GM12872 (cell line): Measurements from ENCODE around the gene ZNF546.

ENCODE experiments used
- TF ChIP-seq, protein P1 (sequence below): IDR thresholded peaks from 3 replicates; pipeline ENCODE4 v1.5.1; 2011; ENCODE audit warnings: low read depth, mild to moderate bottlenecking, low read length, moderate library complexity; ENCODE audit not compliant: insufficient read depth

The ZNF546 gene

DNA sequence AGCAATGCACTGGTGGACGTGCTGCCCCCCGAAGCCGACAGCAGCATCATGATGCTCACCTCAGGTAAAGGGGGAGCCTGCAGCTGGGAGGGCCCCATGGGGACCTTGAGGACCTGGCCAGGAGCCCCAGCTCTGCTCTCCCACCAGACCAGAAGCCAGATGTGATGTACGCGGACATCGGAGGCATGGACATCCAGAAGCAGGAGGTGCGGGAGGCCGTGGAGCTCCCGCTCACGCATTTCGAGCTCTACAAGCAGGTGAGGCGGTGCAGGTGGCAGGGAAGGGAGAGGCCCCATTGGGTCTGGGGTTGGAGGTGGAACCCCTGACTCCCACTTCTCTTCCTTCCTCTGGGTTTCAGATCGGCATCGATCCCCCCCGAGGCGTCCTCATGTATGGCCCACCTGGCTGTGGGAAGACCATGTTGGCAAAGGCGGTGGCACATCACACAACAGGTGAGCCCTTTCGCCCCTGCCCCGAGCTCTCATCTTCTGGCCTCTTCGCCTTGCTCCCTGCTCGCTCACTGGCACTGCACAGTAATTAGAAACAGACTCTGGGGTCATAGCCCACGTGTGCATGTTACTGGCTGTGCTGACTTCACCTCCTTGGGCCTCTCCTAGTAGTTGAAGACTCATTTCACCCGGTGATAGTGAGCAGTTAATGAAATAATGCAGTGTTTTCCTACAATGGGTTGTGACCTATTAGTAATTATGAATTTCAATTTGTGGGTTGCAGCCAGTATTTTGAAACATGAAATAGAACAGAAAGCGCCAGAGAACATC is 22.3 kb upstream of the ZNF546 start:
- TF ChIP-seq, protein P1, sequence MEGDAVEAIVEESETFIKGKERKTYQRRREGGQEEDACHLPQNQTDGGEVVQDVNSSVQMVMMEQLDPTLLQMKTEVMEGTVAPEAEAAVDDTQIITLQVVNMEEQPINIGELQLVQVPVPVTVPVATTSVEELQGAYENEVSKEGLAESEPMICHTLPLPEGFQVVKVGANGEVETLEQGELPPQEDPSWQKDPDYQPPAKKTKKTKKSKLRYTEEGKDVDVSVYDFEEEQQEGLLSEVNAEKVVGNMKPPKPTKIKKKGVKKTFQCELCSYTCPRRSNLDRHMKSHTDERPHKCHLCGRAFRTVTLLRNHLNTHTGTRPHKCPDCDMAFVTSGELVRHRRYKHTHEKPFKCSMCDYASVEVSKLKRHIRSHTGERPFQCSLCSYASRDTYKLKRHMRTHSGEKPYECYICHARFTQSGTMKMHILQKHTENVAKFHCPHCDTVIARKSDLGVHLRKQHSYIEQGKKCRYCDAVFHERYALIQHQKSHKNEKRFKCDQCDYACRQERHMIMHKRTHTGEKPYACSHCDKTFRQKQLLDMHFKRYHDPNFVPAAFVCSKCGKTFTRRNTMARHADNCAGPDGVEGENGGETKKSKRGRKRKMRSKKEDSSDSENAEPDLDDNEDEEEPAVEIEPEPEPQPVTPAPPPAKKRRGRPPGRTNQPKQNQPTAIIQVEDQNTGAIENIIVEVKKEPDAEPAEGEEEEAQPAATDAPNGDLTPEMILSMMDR = no peak

DNA sequence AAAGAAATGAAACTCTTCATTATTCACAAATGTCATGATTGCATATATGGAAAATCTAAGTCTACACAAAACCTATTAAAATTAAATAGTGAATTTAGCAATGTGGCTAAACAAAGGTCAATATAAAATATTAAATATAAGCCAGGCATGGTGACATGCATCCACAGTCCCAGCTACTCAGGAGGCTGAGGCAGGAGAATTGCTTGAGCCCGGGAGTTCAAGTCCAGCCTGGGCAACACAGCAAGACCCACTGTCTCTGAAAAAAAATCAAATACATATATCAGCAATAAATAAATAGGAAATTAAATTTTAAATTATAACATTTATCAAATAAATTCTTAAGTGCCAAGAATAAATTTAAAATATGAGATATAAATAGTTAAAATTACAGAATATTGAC is 14.0 kb upstream of the ZNF546 start:
- TF ChIP-seq, protein P1 = no peak

DNA sequence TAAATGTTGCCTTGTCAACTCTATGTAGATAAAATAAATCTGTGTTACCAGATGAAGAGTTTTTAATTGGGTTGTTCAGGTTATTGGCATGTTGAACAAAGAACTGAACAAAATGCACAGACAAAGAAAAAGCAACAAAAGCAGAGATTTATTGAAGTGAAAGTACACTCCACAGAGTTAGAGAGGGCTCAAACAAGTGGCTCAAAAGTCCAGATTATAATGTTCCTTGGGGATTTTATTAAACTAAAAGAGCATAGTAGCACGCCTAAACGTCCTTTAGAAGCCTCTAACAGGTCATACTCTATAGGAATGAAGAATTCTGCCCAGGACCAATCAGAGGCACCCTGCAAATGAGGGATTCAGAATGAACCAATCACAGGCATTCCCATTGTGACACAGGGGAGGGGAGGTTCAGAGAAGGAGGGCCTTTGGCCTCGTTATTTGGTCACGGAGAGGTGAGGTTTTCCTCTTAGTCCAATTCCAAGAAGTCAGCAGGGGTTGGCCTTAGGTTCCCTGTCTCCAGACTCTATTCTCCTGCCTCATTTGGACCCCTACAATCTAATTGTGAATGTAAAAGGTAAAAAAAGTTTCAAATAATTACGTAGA is 13.1 kb upstream of the ZNF546 start:
- TF ChIP-seq, protein P1 = no peak

DNA sequence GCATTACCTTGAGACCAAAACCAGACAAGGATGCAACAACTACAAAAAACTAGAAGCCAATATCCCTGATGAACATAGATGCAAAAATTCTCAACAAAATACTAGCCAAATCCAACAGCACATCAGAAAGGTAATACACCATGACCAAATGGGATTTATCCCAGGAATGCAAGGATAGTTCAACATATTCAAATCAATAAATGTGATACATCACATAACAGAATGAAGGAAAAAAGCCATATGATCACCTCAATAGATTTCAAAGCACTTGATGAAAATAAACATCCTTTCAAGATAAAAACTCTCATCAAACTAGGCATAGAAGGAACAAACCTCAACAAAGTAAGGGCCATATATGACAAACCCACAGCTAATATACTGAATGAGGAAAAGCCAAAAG is 10.2 kb upstream of the ZNF546 start:
- TF ChIP-seq, protein P1 = no peak

DNA sequence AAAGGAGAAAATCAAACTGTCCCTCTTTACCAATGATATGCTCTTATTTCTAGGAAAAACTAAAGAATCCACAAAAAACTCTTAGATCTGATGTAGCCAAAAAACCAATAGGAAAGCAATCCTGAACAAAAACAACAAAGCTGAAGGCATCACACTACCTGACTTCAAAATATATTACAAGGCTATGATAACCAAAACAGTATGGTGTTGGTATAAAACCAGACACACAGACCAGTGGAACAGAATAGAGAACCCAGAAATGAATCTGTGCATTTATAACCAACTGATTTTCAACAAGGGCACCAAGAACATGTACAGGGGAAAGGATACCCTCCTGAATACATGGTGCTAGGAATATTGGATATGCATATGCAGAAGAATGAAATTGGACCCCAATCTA is 9.7 kb upstream of the ZNF546 start:
- TF ChIP-seq, protein P1 = no peak

DNA sequence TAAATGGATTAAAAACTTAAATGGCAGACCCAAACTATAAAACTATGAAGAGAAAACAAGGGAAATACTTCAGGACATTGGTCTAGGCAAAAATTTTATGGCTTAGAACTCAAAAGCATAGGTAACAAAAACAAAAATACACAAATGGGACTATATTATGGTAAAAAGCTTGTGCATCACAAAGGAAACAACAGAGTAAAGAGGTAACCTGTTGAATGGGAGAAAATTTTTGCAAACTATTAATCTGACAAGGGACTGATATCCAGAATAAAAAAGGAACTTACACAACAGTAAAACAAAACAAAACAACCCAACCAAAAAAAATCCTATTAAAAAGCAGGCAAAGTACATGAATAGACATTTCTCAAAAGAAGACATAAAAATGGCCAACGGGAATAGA is 9.3 kb upstream of the ZNF546 start:
- TF ChIP-seq, protein P1 = no peak

DNA sequence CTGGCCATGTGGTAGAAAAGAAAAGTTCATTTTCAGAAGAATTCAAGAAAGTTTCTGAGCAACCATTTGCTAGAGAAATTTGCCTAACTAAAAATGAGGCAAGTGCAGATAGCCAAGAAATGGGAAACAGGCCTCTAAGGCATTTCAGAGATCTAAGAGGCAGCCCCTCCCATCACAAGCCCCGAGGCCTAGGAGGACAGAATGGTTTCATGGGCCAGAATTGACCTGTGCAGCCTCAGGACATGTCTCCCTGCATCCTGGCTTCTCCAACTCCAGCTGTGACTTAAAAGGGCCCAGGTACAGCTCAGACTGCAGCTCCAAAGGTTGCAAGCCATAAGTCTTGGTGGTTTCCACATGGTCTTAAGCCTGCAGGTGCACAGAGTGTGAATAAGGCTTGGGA is 3.3 kb upstream of the ZNF546 start:
- TF ChIP-seq, protein P1 = no peak
